Astrocyte of the spinal cord (primary cell): ENCODE measurements around the gene SDCCAG8.

Source experiments
- DNase-seq: peaks from one replicate; pipeline ENCODE4 v3.0.0; 2011; ENCODE audit warnings: low read depth, low spot score
- H3K4me3 ChIP-seq: 2 replicates; pipeline ENCODE4 v1.5.1; 2011; ENCODE audit warnings: low read depth, mild to moderate bottlenecking, low read length, moderate library complexity
- in situ Hi-C: cut with HindIII; loops from 2 replicates; pipeline ENCODE4 v1.10.0; 2017; ENCODE audit warnings: low sequenced_read_pairs
- TF ChIP-seq, protein P1 (sequence below): IDR thresholded peaks from 2 replicates; pipeline ENCODE4 v1.5.1; 2012; ENCODE audit warnings: low read depth, mild to moderate bottlenecking, low read length, inconsistent platforms

Gene SDCCAG8

DNA sequence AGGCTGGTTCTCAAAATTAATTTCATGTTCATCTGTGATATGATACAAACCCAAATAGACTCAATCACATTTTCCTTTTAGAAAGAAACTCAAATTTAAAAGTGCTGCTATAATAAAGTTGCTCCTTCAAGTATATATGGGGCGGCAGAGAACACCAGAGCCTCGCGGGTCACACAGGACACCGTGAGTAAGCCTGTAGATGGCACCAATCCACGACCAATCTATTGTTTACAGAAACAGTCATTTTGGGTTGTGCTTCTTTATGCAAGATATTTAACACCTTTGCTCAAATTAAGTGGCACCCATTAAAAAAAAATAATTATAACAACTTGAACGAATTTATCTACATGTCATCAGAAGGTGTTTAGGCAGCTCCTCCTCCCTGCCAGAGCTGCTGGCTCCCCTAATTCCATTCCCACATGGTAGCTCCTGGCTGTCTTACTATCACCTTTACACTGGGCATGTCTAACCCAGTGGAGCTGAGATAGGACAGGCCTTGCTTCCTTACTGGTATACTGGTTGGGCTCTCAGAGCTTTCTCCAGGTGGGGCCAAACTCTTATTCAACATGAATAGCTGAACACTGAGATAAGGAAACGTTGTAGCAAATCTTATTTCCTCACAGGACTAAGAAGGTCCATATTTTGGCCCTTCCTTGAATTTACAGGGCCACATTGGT is 287.0 kb downstream of the SDCCAG8 start:
- H3K4me3 ChIP-seq: no peak overlapping the region
- DNase-seq: no peak
- TF ChIP-seq, protein P1, sequence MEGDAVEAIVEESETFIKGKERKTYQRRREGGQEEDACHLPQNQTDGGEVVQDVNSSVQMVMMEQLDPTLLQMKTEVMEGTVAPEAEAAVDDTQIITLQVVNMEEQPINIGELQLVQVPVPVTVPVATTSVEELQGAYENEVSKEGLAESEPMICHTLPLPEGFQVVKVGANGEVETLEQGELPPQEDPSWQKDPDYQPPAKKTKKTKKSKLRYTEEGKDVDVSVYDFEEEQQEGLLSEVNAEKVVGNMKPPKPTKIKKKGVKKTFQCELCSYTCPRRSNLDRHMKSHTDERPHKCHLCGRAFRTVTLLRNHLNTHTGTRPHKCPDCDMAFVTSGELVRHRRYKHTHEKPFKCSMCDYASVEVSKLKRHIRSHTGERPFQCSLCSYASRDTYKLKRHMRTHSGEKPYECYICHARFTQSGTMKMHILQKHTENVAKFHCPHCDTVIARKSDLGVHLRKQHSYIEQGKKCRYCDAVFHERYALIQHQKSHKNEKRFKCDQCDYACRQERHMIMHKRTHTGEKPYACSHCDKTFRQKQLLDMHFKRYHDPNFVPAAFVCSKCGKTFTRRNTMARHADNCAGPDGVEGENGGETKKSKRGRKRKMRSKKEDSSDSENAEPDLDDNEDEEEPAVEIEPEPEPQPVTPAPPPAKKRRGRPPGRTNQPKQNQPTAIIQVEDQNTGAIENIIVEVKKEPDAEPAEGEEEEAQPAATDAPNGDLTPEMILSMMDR: no peak
- in situ Hi-C loops: no loop called here

DNA sequence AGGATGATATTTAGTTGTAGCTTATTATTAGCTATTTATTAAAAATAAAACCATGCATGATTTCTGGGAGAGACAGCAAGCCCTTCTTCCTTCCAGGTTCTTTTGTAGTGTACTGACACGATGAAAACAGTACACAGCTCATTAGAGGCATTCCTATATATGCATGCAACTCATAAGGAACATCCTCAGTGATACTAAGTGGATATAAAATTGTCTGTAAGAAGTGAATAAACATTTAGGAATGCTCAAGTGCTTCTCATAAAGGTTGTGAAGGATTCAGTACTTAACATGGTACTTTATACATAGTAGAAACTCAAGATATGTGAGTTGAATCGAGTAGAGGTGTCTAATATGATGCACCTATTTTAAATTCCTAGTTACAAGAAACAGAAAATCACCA is 287.7 kb downstream of the SDCCAG8 start:
- in situ Hi-C loops: no loop called here
- DNase-seq: no peak
- TF ChIP-seq, protein P1: no peak
- H3K4me3 ChIP-seq: no peak overlapping the region

DNA sequence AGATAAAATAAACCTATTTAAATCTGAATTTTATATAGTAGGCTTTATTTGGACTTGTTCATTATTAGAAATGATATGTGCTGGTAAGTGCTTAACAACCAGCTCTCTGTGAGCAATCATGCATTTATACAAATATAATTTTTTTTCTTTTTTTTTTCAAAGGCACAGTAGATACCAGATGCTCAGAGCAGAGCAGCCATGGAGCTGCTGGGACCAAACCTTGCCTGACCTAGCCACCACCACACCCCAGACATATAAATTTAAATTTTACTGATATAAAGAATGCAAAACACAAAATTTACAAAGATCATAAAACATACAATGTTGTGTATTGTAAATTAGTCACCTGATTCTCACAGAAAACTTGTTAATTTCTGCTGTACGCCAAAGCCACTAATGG is 290.6 kb downstream of the SDCCAG8 start:
- in situ Hi-C loops: no loop called here

DNA sequence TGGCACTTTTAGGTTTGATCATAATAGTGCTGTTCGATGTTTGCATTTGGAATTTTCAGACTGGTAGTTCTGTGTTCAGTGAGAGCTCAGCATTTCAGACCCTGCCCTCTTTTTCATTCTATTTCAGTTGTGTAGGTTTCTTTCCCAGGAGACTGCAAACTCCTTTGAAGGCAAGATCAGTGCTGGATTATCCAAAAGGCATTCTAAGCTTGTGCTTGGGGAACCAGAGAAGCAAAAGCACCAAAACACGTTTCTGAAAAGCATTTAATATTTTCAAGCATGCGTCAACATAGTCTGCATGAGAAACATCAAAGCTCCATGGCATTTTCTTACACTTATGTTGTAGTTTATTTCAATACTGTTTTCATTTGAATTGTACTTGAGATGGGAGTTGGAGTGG is 292.1 kb downstream of the SDCCAG8 start:
- TF ChIP-seq, protein P1: no peak
- in situ Hi-C loops: no loop called here
- H3K4me3 ChIP-seq: no peak overlapping the region
- no peak for DNase-seq

More for the DNA sequence above, 290.6 kb downstream of the SDCCAG8 start:
- DNase-seq: no peak
- H3K4me3 ChIP-seq: no peak overlapping the region
- TF ChIP-seq, protein P1: no peak

DNA sequence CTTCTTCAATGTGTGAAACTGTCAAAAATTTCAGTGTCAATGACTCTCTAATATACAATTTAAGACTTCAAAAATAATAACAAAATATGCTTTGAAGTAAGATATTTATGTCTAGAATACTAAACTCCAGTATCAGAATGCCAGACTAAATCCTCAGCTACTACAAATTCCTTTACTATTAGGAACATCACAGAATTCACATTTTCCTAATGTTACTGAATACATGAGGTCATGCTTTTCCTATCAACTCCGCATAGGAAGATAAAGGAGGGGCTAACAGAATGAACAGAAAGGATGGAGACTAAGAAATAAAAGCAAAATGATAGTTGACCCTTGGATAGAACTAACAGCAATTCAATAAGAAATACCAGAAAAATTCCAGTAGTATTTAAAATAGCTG is 292.7 kb downstream of the SDCCAG8 start:
- no peak for DNase-seq
- in situ Hi-C loops: no loop called here
- TF ChIP-seq, protein P1: no peak
- H3K4me3 ChIP-seq: no peak overlapping the region

DNA sequence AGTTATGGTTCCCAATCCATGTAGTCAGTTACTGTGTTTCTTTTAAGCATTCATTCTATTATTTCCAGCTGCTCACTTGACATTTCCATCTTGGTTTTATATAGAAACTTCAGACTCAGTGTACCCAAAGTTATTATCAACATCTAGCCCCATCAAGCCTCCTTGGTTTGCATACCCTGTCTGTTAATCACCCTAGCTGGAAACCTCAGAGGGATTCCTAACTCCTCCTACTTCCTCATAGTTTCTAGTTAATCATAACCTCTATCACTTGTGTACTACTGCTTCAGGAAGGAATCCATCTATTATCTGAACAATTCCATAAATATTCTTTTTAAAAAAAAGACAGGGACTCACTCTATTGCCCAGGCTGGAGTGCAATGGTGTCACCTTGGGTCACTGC is 293.3 kb downstream of the SDCCAG8 start:
- peak; percentile 73 for DNase-seq
- in situ Hi-C loops: no loop called here
- no peak overlapping the region for H3K4me3 ChIP-seq
- TF ChIP-seq, protein P1: no peak
